ENCODE data around the gene CAMK4.

DNA sequence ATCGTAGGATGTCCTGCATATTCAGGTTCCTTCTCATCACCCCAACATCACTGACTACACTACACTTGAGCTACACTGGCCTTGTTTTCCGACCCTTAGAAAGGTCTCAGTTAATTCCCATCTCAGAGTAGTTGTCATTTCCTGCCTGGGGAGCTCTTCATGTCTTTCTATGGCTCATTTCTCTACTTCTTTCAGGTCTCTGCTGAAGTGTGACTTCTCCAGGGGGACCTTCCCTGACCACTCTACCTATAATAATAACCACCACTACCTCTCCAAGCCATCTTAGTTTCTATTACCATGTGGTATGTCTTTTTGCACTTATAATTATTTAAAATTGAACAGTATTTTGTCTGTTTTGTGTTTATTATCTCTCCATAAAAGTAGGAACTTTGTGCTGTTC lies 174.9 kb downstream of the CAMK4 start:
- TF ChIP-seq, protein P1, sequence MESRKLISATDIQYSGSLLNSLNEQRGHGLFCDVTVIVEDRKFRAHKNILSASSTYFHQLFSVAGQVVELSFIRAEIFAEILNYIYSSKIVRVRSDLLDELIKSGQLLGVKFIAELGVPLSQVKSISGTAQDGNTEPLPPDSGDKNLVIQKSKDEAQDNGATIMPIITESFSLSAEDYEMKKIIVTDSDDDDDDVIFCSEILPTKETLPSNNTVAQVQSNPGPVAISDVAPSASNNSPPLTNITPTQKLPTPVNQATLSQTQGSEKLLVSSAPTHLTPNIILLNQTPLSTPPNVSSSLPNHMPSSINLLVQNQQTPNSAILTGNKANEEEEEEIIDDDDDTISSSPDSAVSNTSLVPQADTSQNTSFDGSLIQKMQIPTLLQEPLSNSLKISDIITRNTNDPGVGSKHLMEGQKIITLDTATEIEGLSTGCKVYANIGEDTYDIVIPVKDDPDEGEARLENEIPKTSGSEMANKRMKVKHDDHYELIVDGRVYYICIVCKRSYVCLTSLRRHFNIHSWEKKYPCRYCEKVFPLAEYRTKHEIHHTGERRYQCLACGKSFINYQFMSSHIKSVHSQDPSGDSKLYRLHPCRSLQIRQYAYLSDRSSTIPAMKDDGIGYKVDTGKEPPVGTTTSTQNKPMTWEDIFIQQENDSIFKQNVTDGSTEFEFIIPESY (IDR thresholded peaks at IDR 0.05; ENCODE audit: extremely low read depth, insufficient replicate concordance, low read length) = no peak
- TF ChIP-seq SIN3A (IDR thresholded peaks at IDR 0.05; ENCODE audit: low read depth) (no peak), EZH2 (IDR thresholded peaks at IDR 0.05) (no peak), EZH2phosphoT487 (IDR thresholded peaks at IDR 0.05; ENCODE audit: borderline replicate concordance) (no peak), POLR2A (IDR thresholded peaks at IDR 0.05; ENCODE audit: borderline replicate concordance, extremely low read depth, insufficient read depth, insufficient read length) (no peak), POLR2AphosphoS5 (IDR thresholded peaks at IDR 0.05; ENCODE audit: low read depth, low read length) (no peak), FOSL1 (IDR thresholded peaks at IDR 0.05; ENCODE audit: low read depth) (no peak), ELF1 (IDR thresholded peaks at IDR 0.05; ENCODE audit: borderline replicate concordance, low read depth) (no peak)
- TF ChIP-seq, protein P2, sequence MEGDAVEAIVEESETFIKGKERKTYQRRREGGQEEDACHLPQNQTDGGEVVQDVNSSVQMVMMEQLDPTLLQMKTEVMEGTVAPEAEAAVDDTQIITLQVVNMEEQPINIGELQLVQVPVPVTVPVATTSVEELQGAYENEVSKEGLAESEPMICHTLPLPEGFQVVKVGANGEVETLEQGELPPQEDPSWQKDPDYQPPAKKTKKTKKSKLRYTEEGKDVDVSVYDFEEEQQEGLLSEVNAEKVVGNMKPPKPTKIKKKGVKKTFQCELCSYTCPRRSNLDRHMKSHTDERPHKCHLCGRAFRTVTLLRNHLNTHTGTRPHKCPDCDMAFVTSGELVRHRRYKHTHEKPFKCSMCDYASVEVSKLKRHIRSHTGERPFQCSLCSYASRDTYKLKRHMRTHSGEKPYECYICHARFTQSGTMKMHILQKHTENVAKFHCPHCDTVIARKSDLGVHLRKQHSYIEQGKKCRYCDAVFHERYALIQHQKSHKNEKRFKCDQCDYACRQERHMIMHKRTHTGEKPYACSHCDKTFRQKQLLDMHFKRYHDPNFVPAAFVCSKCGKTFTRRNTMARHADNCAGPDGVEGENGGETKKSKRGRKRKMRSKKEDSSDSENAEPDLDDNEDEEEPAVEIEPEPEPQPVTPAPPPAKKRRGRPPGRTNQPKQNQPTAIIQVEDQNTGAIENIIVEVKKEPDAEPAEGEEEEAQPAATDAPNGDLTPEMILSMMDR (IDR thresholded peaks at IDR 0.05 in 2 of 3, conservative IDR thresholded peaks at IDR 0.05 in 1 of 3; ENCODE audit: borderline replicate concordance in 1 of 3, insufficient read depth in 1 of 3, low read depth in 2 of 3, low read length in 2 of 3) = no peak
- TF ChIP-seq, protein P3, sequence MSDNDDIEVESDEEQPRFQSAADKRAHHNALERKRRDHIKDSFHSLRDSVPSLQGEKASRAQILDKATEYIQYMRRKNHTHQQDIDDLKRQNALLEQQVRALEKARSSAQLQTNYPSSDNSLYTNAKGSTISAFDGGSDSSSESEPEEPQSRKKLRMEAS (IDR thresholded peaks at IDR 0.05) = no peak

Data from HCT116 (cell line).